Measurements from ENCODE around the gene KLHL7.

Gene KLHL7

DNA sequence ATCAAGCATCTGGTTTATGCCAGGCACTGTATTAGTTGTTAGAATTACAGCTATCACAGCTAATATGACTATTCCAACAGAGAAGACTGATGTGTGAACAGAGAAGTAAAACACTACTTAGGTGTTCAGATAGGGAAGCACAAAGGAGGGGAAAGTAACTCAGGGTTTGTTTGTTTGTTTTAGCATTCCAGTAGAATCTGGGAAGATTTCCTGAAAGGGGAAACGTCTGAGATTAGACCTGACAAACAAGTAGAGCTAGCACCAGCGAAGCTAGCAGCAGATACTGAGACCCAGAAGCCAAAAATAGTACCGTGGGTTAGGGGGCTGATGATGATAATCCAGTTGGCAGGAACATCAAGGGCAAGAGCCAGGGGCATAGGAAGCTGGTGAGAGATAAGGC lies 28.8 kb upstream of the KLHL7 start:
- no peak overlapping the region for H3K27ac ChIP-seq
- H3K36me3 ChIP-seq (replicated peaks): no peaks in the 10 kb centered on the region
- TF ChIP-seq, protein P1, sequence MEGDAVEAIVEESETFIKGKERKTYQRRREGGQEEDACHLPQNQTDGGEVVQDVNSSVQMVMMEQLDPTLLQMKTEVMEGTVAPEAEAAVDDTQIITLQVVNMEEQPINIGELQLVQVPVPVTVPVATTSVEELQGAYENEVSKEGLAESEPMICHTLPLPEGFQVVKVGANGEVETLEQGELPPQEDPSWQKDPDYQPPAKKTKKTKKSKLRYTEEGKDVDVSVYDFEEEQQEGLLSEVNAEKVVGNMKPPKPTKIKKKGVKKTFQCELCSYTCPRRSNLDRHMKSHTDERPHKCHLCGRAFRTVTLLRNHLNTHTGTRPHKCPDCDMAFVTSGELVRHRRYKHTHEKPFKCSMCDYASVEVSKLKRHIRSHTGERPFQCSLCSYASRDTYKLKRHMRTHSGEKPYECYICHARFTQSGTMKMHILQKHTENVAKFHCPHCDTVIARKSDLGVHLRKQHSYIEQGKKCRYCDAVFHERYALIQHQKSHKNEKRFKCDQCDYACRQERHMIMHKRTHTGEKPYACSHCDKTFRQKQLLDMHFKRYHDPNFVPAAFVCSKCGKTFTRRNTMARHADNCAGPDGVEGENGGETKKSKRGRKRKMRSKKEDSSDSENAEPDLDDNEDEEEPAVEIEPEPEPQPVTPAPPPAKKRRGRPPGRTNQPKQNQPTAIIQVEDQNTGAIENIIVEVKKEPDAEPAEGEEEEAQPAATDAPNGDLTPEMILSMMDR (IDR thresholded peaks at IDR 0.05; ENCODE audit: low read depth, low read length, missing control alignments): no peak
- H3K27me3 ChIP-seq (replicated peaks): no peaks in the 10 kb centered on the region
- in situ Hi-C loops (cut with HindIII; ENCODE audit: low pct_ligation_motif_present, low sequenced_read_pairs): no loop called here
- no peak overlapping the region for H3K4me3 ChIP-seq (ENCODE audit: low read depth, low read length)
- no peak for DNase-seq

DNA sequence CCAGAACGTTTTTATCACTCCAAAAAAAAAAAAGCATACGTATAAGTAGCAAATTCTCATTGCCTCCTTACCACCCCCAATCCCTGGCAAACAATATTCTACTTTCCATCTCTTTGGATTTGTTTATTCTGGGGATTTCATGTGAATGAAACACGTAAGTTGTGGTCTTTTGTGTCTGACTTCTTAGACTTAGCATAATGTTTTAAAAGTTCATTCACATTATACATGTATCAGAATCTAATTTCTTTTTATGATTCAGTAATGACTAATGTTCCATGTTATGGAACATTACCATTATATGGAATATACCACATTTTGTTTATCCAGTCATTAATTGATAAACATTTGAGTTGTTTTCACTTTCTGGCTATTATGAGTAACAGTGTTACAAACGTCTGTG lies 12.5 kb upstream of the KLHL7 start:
- Histone ChIP-seq H3K36me3 (replicated peaks) (no peaks in the 10 kb centered on the region), H3K27ac (peak overlapping the region; percentile 49), H3K27me3 (replicated peaks) (no peaks in the 10 kb centered on the region), H3K4me3 (ENCODE audit: low read depth, low read length) (no peak overlapping the region)
- no peak for DNase-seq
- in situ Hi-C loops (cut with HindIII; ENCODE audit: low pct_ligation_motif_present, low sequenced_read_pairs): no loop called here
- TF ChIP-seq, protein P1 (IDR thresholded peaks at IDR 0.05; ENCODE audit: low read depth, low read length, missing control alignments): no peak

DNA sequence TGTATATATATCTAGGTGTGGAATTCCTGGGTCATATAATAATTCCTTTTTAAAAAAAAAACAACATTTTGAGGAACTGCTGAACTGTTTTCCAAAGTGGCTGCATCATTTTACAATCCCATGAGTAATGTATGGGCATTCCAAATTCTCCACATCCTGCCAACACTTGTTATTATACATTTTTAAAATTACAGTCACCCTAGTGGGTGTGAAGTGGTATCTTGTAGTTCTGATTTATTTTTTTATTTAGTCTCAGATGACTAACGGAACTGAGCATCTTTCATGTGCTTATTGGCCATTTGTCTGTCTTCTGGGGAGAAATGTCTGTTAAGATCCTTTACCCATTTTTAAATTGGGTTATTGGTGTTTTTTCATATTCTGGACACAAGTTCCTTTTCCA lies 12.0 kb upstream of the KLHL7 start:
- TF ChIP-seq, protein P1 (IDR thresholded peaks at IDR 0.05; ENCODE audit: low read depth, low read length, missing control alignments): no peak
- H3K36me3 ChIP-seq (replicated peaks): no peaks in the 10 kb centered on the region
- no peak overlapping the region for H3K4me3 ChIP-seq (ENCODE audit: low read depth, low read length)
- in situ Hi-C loops (cut with HindIII; ENCODE audit: low pct_ligation_motif_present, low sequenced_read_pairs): no loop called here
- H3K27ac ChIP-seq: peak overlapping the region; percentile 49
- DNase-seq: peak; percentile 55
- no peaks in the 10 kb centered on the region for H3K27me3 ChIP-seq (replicated peaks)

DNA sequence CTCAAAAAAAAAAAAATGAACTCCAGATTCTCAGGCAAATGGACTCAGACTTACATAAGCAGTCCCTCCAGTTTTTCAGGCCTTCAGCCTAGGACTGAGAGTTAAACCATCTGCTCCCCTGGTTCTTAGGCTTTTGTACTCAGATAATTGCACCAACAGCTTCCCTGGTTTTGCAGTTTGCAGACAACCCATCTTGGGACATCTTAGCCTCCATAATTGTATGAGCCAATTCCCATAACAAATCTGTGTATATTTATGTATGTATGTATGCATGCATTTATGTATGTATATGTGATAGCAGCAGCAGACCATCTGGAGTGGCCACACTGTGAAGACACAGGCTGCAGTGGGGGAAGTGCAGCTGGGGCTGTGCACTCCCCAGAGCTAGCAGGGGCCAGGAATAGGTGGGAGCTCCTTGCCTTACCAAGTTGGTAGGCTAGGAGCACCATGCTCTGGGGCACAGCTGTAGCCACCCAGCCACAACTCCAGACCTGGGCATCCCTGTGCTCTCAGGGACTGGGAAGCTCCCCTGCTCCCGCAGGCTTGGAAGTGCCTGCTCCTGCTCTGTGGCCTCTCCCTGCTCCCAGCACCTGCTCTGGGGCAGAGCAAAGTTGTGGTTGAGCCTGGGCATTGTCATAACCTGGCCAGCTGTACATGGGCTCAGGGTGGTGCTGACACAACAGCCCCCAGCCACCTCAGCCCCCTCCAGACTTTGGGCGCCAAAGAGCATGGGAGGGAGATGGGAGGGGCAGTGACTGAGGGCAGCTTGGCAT lies 8.9 kb upstream of the KLHL7 start:
- in situ Hi-C loops (cut with HindIII; ENCODE audit: low pct_ligation_motif_present, low sequenced_read_pairs): no loop called here
- Histone ChIP-seq H3K4me3 (ENCODE audit: low read depth, low read length) (no peak overlapping the region), H3K27me3 (replicated peaks) (no peaks in the 10 kb centered on the region), H3K36me3 (replicated peaks) (no peaks in the 10 kb centered on the region), H3K27ac (no peak overlapping the region)
- no peak for DNase-seq
- TF ChIP-seq, protein P1 (IDR thresholded peaks at IDR 0.05; ENCODE audit: low read depth, low read length, missing control alignments): no peak

DNA sequence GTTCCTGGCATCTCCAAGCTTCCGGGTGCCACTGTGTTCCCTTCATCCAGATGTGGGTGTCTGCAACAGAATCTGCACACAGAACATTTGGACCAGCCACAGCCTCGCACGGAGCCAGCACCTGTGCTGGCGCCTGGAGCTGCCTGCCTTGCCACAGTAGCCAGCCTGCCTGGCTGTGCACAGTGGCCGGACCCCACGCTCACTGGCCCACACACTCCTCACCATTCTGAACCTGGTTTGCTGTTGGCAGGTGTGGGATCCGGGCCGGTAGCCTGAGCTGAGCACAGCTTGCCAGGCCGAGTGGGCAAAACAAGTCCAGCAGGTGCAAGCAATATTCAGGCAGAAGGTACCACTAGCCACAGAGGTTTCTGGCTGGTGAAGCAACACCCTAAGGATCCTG lies 7.6 kb upstream of the KLHL7 start:
- Histone ChIP-seq H3K27ac (no peak overlapping the region), H3K27me3 (replicated peaks) (no peaks in the 10 kb centered on the region), H3K36me3 (replicated peaks) (no peaks in the 10 kb centered on the region), H3K4me3 (ENCODE audit: low read depth, low read length) (no peak overlapping the region)
- no peak for DNase-seq
- TF ChIP-seq, protein P1 (IDR thresholded peaks at IDR 0.05; ENCODE audit: low read depth, low read length, missing control alignments): no peak
- in situ Hi-C loops (cut with HindIII; ENCODE audit: low pct_ligation_motif_present, low sequenced_read_pairs): no loop called here

DNA sequence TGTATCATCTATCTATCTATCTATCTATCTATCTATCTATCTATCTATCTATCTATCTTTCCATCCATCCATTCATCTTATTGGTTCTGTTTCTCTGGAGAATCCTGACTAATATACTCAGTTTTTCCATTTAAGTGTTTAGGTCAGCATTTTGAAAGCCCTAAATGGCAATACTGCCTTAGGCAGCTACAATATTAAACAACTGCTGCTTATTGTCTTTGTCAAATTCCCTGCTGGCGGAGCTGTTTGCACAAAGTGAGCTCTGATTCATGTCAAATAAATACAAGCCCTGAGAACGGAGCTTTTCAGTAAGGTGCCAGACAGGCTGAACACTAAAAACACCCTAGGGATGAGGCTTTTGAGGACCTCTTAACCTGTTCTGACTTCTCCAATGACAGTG lies 7.1 kb upstream of the KLHL7 start:
- Histone ChIP-seq H3K27me3 (replicated peaks) (no peaks in the 10 kb centered on the region), H3K36me3 (replicated peaks) (no peaks in the 10 kb centered on the region), H3K4me3 (ENCODE audit: low read depth, low read length) (no peak overlapping the region), H3K27ac (no peak overlapping the region)
- in situ Hi-C loops (cut with HindIII; ENCODE audit: low pct_ligation_motif_present, low sequenced_read_pairs): no loop called here
- TF ChIP-seq, protein P1 (IDR thresholded peaks at IDR 0.05; ENCODE audit: low read depth, low read length, missing control alignments): no peak
- no peak for DNase-seq

Data from brain microvascular endothelial cell (primary cell).